HG02610 (cell line): Measurements from ENCODE around the gene LYZL1.
"Not testable (repeated sequence)": the region's sequence is repeated elsewhere in the genome, so short reads cannot be mapped to it uniquely, and the experiment has no call there.

ENCODE experiments used
- ATAC-seq: cut with Tn5 transposase; IDR thresholded peaks from one replicate; pipeline ENCODE4 v1.9.1; 2021; ENCODE audit warnings: mild to moderate bottlenecking, moderate library complexity; ENCODE audit not compliant: unreplicated experiment

The LYZL1 gene

DNA sequence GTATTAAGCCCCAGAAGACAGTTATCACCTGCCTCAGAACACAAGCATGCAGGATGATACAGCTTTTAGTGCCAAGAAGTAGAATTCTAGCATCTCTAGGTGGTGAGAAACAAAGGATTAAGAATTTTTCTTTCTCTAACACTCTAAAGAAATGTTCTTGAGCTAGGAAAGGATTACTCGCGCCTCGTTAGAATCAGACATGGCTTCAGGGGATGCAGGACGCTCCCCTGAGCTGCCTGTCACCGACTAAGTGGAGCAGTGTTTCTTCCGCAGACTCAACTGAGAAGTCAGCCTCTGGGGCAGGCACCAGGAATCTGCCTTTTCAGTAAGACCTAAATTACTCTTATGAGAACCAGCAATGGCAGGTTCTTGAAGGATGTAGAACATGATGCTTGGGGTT, at the start of gene LYZL1:
Gene LYZL1 (plus strand): TSS at position 165 of the 400 bp plus-strand sequence. CDS start 2,798 bp downstream, outside the sequence.
- not testable (repeated sequence) for ATAC-seq

DNA sequence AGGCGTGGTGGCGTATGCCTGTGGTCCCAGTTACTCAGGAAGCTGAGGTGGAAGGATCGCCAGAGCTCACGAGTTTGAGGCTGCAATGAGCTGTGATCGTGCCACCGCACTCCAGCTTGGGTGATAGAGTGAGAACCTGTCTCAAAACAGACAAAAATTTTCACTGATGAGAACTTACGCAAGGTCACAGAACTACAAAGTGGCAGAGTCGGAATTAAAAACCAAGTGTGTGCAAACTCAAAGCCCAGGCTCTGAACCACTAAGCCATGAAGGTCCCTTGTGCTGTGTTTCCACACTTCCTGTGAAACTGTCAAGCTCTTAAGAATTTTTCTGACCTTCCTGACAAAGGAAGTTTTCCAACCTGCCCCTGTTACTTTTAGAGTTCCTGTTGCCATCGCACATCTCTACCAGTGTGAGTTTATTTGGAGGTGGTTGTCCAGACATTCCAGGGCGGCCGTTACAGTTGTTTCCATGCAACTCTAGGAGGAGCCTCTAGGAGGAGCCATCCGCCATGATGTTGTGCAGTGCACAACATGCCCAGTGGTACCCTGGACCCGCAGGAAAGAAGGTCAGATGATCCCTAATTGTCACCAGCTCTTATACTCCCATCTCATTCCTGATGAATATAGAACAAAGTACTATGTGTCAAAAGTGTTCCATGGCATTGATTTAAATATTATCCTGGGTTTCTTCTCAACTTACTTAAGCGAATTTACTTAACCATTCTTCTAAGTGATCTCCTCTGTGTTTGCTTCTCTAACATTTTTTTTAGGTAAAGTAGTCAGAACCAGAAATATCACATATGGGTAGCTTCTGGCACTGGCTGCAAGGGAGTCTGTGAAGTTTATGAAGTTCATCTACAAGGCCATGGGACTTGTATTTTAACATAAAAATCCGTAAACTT, 49.0 kb upstream of the LYZL1 start:
- no peak for ATAC-seq

DNA sequence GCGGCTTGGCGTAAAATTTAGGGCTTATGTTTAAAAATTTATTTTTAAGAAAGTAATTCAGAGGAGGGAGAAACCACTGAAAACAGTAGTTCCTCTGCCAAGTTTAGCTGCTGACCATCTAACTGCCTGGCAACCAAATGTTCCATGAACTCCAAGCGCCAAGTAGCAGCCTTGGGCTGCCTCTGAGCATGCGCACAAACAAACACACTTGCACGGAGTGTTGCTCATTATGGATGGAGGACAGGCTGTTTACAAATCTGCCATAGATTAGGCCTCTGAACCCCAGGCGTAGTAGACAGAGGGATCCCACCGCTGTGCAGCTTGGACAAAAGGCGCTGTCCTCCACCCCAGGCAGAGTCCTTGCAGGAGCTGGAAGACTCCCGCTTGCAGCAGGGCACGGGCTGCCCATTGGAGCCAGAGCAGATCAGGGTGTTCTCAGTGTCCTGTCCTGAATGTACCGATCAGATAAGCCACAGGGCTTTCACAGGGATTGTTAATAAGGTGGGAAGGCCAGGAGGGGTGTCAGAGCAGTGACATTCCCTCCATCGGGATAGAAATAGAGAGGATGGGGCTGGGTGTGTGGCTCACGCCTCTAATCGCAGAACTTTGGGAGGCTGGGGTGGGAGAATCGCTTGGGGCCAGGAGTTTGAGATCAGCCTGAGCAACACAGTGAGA, 47.7 kb upstream of the LYZL1 start:
- ATAC-seq, result no peak

DNA sequence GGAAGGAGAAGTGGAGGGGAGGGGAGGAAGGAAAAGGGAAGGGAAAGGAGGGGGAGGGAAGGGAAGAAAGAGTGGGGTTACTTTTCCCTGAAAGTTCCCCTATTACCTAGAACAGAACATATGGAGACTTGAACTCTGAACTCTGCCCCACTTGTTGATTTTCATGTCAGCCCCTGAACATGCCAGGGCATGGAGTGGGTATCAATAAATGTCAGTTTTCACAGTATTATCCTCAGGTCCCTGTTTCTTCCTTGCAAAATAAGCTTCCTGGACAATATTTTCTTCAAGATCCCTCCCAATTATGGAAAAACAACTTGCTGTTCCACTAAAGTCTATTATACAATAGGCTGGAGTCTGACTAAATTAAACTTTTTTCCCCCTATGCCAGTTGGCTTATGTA, 46.9 kb upstream of the LYZL1 start:
- ATAC-seq, result no peak

DNA sequence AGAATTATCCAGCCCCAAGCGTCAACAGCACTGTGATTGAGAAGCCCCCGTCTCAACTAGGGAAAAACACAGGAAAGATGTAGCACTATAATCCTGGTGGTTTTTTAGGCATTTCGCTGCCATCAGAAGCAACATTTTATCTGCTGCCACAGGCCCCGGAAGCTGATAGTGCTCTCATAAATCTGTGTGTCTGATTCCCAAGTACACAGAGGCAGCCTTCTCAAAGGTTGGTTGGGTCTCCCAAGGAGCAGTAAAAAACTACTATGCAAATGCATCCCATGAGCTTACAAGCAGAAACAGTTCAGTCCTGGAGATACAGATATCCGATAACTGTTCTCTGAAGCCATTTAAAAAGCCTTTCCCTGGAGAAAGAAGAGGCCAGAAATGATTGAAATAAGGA, 45.8 kb upstream of the LYZL1 start:
- no peak for ATAC-seq

DNA sequence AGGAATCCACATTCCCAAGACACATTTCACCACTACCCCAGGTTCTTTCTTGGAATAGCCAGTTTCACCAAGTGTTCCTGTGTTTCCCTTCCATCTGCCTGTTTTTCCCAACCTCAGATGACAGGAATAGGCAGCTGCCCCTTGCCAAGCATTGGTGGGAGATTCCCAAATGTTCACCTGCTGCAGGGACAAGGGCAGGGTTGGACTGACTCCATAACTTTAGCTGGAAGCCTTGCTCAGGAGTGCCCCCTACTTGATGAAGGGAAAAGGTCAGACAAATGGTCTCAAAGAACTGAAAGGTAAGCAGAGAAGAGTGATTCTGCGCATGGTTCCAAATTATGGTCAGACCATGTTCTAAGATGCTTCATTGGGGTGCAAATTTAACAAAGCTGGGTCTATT, 45.1 kb upstream of the LYZL1 start:
- ATAC-seq, result no peak

DNA sequence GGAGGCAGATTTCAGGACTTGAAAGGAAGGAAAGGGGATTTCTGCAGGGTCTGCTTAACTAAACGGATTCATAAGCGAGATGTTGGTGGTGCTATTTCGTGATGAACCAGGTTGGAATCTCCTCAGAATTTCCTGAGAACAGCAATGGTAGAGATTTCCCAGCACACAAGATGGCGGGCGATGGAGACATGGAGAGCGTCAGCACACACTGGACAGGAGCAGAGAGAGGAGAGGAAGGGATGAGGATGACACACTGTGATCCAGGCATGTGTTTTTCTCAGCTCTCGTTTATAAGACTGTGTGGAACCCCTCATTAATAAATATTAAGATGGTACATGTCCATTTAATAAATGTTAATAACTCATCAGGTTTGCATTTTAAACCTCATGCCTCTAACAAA, 43.9 kb upstream of the LYZL1 start:
- ATAC-seq, result no peak

DNA sequence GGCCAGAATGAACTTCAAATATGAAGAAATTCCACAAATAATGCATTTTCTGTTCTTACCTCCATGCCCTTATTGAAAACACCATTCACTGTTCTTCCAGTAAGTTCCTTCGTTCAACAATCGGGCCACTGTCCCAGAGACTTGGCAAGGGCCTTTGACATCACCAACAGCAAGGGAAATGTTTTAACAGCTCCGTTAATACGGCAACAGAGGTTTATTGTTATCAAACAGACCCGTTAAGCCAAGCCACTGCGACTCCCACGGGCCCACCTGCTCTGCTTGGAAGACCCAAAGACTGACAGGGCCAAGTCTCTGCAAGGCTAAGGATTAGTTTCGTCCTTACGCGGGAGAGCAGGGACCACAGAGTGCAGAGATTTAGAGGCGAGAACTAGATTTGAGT, 43.4 kb upstream of the LYZL1 start:
- no peak for ATAC-seq

DNA sequence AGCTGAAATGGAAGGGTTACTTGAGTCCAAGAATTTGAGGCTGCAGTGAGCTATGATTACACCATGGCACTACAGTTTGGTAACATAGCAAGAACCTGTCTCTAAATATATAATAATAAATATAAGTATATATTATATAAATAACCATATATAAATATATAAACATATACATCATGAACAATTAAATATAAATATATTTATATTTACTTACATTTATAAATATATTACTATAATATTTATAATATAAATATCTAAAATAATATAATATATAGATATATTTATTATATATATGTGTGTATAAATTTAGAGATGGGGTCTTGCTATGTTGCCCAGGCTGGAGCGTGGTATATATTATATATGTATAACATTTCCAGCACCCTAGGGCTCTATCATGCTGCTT, 42.4 kb upstream of the LYZL1 start:
- no peak for ATAC-seq

DNA sequence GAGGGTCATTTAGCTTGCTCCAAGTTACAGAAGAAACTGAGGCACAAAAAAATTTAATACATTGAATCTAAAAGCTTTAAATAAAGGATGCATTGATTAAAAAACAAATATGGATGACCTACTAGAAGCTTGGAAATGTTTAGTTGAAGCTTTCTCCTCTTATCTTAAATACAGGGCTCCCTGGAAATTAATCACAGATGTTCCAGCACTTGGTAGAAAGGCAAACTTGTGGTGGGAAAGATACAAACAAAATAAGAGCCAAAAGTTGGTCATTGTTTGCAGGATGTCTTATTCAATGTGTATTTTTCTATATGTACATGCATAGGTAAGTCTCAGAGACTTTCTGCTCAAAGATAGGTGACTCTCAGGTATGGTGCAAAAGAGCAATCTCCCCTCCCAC, 40.7 kb upstream of the LYZL1 start:
- ATAC-seq, result no peak

DNA sequence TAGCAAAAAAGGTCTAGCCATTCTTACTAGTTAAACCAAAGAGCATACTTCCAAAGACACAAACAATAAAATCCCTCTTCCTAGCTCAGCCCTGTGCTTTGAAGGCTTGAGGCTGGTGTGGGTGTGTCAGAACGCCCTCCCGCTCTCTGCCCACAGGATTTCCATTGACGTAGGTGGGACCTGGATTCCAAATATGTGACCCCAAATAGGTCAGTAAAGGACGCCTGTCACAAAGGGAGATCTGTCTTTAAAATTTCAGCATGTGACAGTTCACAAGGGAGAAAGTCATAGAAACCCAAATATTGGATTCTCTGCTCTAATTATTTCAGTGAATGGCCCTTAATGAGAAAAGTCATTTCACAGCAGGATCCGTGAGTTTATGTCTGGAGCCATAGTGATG, 39.9 kb upstream of the LYZL1 start:
- ATAC-seq, result no peak

DNA sequence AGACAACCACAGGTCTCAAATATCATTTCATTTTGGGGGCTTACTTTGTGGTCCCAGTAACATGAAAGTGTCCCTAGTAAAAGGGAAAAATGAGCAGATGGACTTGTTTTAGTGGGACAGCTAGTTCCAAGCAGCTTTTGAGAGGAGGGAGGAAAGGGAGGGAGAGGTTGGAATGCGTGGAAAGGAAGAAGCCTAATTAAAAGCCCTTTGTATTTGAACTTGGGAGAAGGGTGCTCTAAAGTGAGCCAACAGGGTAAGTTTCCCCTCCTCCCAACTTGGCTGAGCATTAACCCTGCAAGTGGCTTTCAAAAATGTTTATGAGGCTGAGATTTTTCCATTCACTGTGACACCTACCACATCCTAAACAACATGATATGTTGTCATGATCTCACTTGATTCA, 38.8 kb upstream of the LYZL1 start:
- no peak for ATAC-seq

DNA sequence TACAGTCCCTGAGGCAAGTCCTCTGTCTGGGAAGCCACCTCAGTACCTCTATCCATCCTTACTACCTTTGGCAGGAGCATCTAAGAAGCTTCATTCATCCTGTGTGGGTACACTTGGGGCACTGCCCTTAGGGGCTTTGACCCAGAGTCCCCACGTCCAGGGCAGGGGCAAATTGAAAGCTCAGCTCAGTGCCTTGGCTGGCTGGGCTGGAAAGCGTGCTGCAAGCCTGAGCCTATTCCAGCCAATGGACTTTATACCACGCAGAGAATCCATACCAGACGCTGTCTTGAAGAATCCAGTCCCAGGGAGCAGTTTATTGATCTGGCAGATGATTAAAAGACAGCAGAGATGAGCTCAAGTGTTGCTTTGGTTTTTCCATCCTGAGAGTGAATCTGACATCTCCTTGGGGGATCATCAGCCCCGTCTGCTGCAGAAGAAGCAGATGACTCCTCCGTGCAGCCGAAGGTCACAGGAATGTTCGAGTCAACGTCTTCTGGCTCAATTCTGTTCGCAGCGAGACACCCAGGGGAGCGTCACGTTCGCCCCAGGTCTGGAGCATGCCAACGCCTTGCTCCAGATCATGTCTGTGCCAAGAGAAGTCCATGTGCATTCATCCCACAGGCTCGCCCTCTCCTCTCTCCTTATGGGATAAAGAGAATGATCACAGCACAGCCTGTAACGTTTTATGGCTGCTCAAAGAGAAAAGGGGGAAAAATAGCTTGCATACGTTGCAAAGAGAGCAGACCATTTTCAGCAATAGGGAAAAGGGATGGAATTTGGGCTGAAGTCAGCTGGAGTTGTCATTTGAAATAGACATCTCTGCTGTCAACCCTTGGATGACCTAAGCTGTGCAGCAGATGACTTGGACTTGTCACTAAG, 35.8 kb upstream of the LYZL1 start:
- no peak for ATAC-seq

DNA sequence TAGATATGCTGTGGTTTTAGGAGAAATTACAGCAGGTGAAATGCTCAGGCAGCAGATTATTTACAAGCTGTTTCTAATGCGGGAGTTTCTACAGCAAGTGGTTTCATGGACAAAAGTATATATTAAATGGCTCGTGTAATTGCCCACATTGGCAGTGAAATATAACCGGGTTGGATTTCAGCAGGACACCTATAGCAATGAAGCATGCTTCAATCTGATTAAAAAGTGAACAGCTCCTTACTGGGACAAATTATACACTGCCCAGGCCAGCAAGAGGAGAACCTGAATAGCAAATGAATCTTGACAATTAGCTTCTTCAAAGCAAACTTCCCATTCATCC, 35.2 kb upstream of the LYZL1 start:
- ATAC-seq, result no peak

DNA sequence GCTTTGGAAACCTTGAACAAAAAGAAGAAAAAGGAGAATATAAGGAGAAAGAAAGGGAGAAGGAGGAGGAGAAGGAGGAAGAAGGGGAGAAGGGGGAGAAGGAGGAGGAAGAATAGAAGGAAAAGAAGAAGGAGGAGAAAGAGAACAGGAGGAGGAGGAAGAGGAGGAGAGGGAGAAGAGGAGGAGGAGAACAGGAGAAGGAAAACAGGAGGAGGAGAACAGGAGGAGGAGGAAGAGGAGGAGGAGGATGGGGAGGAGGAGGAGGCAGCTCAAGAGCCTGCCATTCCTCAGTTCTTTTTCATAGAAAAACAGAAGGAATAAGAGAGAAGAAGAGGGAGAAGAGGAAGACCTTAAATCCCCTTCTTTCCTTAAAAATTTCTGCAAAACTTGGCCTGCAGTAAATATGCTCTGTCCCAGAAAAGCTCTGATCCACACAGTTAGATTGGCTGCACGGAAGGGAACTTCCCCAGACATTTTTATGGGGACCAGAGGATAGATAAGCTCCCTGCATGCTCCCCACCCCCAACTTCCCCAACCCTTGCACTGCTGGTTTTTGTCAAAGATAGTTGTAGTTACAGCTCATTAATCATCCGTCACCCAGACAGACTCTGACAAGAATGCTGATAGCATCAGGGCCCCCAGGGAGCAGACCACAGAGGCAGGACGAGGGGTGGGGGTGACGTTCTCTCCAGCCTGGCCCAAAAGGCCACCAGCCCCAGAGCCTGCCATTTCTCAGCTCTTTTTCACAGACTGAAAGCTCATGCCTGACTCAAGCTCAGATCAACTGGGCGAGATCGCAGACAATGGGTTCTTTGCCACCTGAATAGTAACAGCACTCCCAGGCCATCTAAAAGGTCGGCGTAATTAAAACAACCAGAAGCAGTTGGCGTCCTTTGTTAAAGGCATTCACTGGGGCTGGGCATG, 34.5 kb upstream of the LYZL1 start:
- ATAC-seq, result no peak

DNA sequence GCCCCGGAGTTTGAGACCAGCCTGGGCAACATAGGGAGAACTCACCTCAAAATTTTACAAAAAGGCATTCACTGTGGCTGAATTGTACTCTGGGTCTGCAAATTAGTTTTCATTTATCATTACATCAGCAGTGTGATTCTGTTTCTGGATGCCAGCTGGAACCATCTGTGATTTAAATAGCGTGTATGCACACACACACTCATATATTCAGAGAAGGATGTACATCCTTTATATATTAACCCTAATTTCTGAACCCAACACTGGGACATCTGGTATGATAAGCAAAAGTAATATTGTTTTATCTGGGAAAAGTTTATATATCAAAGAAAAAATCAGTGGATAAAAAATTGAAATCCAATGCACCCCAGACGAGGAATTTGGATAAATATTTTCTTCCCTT, 33.8 kb upstream of the LYZL1 start:
- no peak for ATAC-seq

DNA sequence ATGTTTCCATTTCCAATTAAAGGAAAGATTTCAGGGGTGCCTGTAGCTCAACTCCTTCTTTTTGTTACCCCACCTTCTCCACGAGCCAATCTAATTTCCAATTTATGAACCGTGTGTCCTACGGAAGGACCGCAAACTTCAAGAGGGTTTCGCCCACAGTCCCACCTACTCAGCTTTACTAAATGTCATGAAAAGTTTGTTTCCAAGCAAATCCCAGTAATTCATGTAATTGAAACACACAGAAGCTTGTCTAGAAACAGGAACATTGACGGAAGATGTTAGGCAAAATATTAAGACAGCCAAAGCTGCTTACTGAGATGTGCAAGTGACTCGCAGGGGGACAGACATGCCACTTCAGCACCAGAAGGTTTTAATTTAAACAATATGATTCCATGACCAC, 32.9 kb upstream of the LYZL1 start:
- no peak for ATAC-seq

DNA sequence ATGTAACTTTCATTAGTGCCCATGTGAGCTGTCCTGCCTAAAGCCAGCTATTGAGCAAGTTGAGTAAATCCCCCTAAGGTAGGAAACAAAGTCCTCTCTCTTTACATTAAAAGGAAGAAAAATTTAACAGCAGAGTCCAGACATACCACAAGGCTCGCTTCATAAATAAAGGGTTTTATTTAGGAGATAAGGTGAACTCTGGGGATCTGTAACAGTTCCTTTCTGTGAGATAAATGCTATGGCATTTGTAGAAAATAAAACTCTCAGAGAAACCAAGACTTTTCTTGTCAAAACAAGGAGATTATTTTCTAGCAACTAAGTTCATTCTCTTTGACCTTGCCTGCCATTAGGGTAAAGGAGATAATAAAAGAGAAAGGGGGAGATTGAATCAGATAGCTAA, 32.3 kb upstream of the LYZL1 start:
- no peak for ATAC-seq

DNA sequence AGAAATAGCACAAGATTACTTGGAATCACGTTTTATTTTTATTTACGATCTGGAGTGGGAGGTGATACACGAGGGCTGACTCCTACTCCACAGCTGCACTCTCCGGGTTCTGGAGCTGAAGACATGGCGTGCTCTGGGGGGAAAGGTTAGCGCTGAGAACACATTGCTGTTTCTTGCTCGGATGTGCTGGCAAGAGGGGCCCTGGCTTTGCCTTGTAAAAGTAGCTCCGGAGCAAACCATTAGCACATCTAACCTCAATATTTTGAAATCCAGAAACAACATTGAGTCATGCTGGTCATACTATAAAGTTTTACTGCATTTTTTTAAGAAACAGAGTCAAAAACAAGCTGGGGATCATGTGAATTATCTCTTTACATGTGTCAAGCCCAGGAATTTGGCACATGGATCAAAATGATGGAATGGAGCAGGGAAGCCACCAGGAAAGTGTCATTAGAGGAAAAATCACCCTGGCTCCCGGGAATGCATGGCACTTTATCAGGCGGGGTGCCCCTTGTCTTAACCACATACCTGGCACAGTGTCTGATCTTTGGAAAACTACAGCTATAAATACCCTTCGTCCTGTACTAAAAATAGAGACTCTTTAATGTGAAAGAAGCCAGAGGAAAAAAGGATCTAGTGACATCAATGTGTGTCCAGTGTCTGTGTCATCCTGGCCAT, 31.6 kb upstream of the LYZL1 start:
- ATAC-seq, result no peak

DNA sequence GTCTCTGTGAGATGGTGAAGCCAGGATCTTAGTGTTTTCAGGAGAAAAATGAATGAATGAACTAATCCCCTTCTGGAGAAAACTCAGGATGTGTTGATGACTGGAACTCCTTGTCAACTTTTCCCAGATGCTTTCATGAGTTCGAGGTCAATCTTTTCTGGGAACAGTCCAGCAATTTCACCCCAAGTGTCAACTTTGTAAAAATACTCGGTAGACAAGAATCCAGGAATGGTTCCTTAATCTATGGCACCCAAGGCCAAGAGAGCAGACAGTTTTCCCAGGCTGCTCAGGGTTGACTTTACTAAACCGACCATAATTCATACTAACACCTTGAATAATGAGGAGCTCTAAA, 31.1 kb upstream of the LYZL1 start:
- no peak for ATAC-seq
